NCI-H524 treated with DMSO at 0.1 percent for 48 hours (cell line): ENCODE measurements around the gene MSL1.

Experiments used
- DNase-seq: peaks from one replicate; lab custom pipeline; 2025; lab: John Stamatoyannopoulos, UW

Gene MSL1, protein sequence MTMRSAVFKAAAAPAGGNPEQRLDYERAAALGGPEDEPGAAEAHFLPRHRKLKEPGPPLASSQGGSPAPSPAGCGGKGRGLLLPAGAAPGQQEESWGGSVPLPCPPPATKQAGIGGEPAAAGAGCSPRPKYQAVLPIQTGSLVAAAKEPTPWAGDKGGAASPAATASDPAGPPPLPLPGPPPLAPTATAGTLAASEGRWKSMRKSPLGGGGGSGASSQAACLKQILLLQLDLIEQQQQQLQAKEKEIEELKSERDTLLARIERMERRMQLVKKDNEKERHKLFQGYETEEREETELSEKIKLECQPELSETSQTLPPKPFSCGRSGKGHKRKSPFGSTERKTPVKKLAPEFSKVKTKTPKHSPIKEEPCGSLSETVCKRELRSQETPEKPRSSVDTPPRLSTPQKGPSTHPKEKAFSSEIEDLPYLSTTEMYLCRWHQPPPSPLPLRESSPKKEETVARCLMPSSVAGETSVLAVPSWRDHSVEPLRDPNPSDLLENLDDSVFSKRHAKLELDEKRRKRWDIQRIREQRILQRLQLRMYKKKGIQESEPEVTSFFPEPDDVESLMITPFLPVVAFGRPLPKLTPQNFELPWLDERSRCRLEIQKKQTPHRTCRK

DNA sequence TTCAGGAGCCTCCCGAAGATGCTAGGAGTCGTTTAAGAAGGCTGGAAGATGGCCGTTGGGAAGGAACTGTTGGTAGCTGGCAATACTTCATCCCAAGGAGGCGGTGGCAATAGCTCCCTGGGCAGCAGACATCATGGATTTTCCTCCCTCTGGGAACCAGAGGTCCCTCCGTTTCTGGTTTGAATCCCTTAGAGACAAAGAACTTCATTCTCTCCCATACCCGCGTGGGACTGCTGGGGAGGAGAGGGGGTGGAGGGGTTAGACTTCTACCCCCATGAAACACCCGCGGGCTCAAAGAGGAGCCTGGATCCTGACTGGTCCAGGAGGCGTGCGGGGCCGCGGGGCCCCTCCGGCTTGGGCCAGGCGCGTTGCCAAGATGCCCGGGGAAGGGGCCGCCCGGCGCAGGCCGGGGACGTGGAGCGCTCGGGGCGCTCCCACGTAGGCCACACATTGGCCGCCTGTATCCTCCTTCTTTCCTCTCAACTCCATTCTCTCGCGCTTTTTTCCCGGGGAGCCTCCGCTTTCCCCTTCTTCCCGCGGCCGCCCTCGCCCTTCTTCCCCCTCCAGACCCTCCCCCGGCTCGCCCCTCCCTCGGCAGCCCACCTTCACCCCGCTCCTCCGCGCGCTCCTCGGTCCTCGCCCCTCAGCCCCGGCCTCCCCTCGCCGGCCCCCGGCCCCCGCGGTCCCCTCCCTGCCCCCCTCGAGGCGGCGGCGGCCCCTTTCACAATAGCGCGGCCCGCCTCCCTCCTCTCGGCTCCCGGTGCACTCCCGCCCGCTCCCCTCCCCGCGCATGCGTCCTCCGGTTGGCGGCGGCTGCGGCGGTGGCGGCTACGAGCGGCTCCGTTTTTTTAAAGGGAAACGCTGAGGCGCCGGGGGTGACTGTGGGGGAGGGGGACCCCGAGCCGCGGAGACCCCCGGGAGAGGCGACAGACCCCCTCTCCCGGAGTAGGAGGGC lies at the start of gene MSL1:
Gene MSL1 (plus strand): TSS at position 791 of the 955 bp plus-strand sequence. CDS start 642 bp downstream, outside the sequence.
- DNase-seq, result no peak

DNA sequence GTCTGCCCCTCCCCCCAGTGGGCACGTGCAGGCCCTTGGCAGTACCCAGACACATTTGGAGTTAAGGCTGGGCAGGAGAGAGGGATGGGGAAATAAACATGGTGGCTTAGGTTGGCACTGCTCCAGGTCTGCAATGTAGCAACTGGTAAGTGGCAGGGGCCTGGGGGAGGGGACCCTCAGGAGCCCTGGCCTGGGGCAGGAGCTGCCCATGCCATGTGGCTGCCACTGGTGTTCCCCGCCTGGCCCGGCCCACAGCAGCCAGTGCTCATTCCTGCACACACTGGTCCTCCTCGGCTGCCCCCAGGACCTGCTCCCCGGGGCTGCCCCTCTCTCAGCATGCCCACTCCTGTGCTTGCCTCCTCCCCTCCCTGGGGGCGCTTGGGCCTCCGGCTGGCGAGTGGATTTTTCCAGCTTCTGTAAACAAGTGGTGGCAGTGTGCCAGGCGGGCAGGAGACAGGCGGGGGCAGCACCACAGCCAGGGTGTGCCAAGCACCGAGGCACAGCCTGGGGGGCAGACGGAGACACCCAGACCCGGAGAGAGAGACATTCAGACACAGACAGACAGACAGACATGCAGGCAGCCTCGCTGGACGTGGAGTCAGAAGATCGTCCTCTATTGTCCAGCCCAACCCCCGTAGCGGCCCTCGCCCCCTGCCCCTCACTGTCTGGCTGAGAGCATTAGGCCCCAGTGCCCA lies 49.6 kb upstream of the MSL1 start:
- peak; percentile 34 for DNase-seq

DNA sequence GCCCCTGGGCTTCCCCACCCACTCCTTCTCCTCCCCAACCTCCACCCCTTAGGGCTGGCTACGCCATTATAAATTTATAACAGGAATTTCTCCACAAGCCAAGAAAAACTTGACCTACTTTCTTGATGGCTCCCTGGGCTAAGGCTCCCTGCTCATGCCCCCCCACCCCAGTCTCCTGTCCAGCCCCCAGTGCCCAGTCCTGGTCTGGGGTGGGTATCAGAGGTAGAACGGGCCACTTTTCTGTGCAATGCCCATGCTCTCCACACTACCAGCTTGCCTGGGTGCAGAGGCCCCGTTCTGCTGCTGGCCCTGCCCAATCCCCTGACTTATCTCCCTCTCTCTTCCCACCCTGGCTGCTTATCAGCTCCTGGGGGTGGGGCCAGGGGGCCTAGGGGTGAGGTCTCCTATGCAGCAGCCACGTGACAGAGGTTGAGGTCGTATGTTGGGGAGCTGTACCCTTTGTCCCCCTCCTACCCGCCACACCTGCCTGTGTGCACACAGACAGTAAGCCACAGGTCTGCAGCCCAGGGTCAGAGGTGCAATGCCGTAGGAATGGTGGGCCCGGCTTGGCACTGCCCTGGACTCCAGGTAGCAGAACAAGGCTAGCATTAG lies 48.9 kb upstream of the MSL1 start:
- no peak for DNase-seq

DNA sequence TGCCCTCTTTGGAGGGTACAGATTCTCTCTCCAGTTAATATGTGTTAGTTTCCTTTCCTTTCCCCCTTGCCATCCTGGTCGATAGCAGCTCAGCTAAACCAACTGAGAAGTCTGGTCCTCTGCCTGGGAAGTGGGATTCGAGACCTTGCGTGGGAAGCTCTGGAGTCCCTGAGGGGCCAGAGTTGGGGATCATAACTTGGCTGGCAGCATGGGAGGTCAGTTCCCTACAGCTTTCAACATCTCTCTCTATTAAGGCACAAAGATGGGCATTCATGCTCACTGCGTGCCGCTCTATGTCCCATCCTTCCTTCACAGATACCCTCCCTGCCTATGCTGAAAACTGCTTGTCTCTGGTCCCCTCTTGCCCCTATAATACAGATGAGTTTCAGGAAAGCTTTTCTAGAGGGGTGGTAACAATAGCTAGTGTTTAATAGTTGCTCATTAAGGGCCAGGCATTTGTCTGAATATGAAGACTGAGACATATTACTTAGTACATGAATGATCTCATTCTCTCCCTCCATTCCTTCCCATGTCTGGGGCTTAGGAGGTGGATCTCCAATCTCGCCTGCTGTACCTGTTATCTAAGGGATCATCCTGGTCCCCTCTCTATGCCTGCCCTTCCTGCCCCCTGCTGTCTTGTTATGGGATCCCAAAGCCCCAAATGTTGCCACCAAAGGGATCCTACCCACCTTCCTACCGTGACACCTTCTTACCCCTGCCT lies 48.2 kb upstream of the MSL1 start:
- DNase-seq, result no peak

DNA sequence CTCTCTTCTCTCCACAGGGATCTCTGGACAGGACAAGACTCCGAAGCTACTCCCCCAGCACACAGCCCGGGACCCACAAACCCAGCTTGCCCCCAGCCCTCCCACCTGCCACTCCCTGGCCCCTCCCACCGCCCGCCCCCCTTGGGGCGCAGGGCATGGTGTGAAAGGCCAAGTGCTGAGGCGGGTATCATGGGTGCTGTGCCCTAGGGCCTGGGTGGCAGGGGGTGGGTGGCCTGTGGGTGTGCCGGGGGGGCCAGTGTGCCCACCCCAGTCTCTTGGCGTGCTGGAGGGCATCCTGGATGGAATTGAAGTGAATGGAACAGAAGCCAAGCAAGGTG lies 47.6 kb upstream of the MSL1 start:
- DNase-seq, result no peak

GRCh38 chr17:40074871-40075200 lies 46.9 kb upstream of the MSL1 start:
- no peak for DNase-seq

- DNase-seq, result no peak
These were observed 46.4 kb upstream of the MSL1 start for GRCh38 chr17:40075201-40075941.

- DNase-seq, result no peak
These were observed 45.8 kb upstream of the MSL1 start for GRCh38 chr17:40075942-40076498.

- DNase-seq, result no peak
These were observed 45.2 kb upstream of the MSL1 start for GRCh38 chr17:40076591-40076990.

DNA sequence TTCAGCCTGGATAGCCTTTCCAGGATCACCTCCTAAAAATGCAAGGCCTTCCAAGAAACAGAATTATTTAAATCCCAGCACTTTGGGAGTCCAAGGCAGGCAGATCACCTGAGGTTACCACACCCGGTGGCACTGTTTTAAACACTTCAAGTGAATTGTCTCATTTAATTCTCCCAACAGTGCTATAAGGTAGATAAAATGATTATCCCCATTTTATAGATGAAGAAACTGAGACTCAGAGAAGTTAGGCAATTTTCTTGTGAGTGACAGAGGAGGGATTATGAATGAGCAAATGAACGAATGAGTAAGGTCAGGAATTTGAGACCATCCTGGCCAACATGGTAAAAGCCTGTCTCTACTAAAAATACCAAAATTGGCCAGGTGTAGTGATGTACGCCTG lies 42.2 kb upstream of the MSL1 start:
- no peak for DNase-seq

GRCh38 chr17:40084477-40084876 lies 37.3 kb upstream of the MSL1 start:
- DNase-seq, result no peak

- DNase-seq, result no peak
These were observed 35.4 kb upstream of the MSL1 start for GRCh38 chr17:40086150-40087044.

GRCh38 chr17:40087049-40087794 lies 34.5 kb upstream of the MSL1 start:
- no peak for DNase-seq

- DNase-seq, result no peak
These were observed 33.7 kb upstream of the MSL1 start for GRCh38 chr17:40087903-40088718.

DNA sequence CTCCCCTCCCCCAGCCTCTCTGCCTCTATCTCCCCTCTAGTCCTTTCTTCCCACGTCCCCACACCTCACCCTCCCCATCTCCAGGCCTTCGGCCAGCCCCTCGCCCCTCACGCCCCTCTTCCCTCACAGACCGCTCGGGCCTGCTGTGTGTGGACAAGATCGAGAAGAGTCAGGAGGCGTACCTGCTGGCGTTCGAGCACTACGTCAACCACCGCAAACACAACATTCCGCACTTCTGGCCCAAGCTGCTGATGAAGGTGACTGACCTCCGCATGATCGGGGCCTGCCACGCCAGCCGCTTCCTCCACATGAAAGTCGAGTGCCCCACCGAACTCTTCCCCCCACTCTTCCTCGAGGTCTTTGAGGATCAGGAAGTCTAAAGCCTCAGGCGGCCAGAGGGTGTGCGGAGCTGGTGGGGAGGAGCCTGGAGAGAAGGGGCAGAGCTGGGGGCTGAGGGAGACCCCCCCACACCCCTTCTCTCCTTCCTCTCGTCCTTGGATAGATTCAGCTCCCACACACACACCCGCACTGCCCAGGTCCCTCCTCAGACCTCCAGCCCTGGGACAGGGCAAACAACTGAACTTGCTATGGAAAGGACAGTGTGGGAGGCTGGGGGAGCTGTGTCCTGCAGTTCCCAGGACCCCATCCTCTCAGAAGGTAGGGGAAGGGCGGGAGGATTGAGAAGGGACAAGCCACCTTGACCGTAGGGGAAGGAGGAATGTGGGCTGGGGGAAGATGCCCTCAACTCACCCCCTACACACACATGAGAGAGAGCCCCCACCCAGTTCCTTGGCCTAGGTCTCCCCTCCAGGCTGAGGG lies 32.5 kb upstream of the MSL1 start:
- DNase-seq, result no peak
